ENCODE results near the gene MMP25. TPM values are rescaled to one million over a fixed set of nuclear protein-coding genes. Genes with fewer than 3 reads are reported as not detected.

The MMP25 gene
- total RNA-seq, 1 experiment from 2014 or later, result 0.67 TPM

GRCh38 chr16:3106205-3106928 is 60.0 kb downstream of the MMP25 start:
- DNase-seq (ENCODE audit: low read depth, low spot score), result no peak
- no TSS peak for BruUV-seq (replicated peaks)
- ChIA-PET POLR2A (interaction anchor here (0.5 to 0.6 kb wide), 3 partner anchors 63 to 984 kb away, joined by 5 to 11 read pairs (median 7); no protein-coding TSS in a partner anchor), CTCF (no interaction called here)
- Histone ChIP-seq H3K9me3 (ENCODE audit: control insufficient read depth, insufficient read depth, low read depth, low read length) (no peaks in the 10 kb centered on the region), H3K4me1 (ENCODE audit: control insufficient read depth, insufficient read depth, low read length) (peaks cover 7% of the 10 kb centered on the region; the same call in 1 of the 2 replicates), H3K27me3 (ENCODE audit: control insufficient read depth, insufficient read depth, low read length) (no peaks in the 10 kb centered on the region), H3K36me3 (ENCODE audit: control insufficient read depth, insufficient read depth, low read length) (0 out of 2 replicates have a peak, but pooled peaks cover 2% of the 10 kb centered on the region), H3K4me3 (ENCODE audit: low read depth in 2 of 2, low read length in 2 of 2) (peak overlapping the region; percentile 60 to 76), H3K27ac (ENCODE audit: low read length) (peak overlapping the region; percentile 87)
- intact Hi-C loops (cut with micrococcal nuclease; ENCODE audit: unreplicated experiment), result no loop called here
- TF ChIP-seq REST (IDR thresholded peaks at IDR 0.05; ENCODE audit: insufficient read depth in 1 of 2, low read depth in 2 of 2, low read length in 1 of 2) (0 out of 4 replicates have a peak, but pooled peaks of 1 of the 2 experiments have one; percentile 37), TCF7L2 (IDR thresholded peaks at IDR 0.05; ENCODE audit: low read depth, low read length) (no peak), SIN3A (IDR thresholded peaks at IDR 0.05; ENCODE audit: borderline replicate concordance, insufficient read depth, low read depth, low read length) (0 out of 2 replicates have a peak, but pooled peaks have one; percentile 94), POLR2AphosphoS5 (IDR thresholded peaks at IDR 0.05; ENCODE audit: low read depth, low read length) (peak; percentile 87), CTCF (IDR thresholded peaks at IDR 0.05) (no peak)
- in situ Hi-C loops (cut with HindIII; ENCODE audit: low pct_unique_long_range_greater_than_20kb, low sequenced_read_pairs), result no loop called here
- peak; percentile 97 for ATAC-seq

Other genes with a start within 250 kb of the MMP25 start
- not detected for gene PRSS41, start 248.1 kb upstream of the MMP25 start, total RNA-seq (2021; ENCODE audit: unreplicated experiment)
- gene PRSS21, start 229.3 kb upstream of the MMP25 start, total RNA-seq (2021; ENCODE audit: unreplicated experiment), result not detected
- gene ZG16B, start 216.3 kb upstream of the MMP25 start, total RNA-seq (2021; ENCODE audit: unreplicated experiment), result 9.1 TPM
- gene PRSS22, start 188.4 kb upstream of the MMP25 start, total RNA-seq (2021; ENCODE audit: unreplicated experiment), result 23.9 TPM
- 77.3 TPM for gene FLYWCH2, start 163.3 kb upstream of the MMP25 start, total RNA-seq (2021; ENCODE audit: unreplicated experiment)
- 67.9 TPM for gene FLYWCH1, start 134.6 kb upstream of the MMP25 start, total RNA-seq (2021; ENCODE audit: unreplicated experiment)
- 10.8 TPM for gene KREMEN2, start 82.3 kb upstream of the MMP25 start, total RNA-seq (2021; ENCODE audit: unreplicated experiment)
- 51.8 TPM for gene PAQR4, start 77.2 kb upstream of the MMP25 start, total RNA-seq (2021; ENCODE audit: unreplicated experiment)
- 105 TPM for gene PKMYT1, start 66.1 kb upstream of the MMP25 start, total RNA-seq (2021; ENCODE audit: unreplicated experiment)
- gene CLDN9, start 33.6 kb upstream of the MMP25 start, total RNA-seq (2021; ENCODE audit: unreplicated experiment), result 1.6 TPM
- 1.2 TPM for gene CLDN6, start 28.4 kb upstream of the MMP25 start, total RNA-seq (2021; ENCODE audit: unreplicated experiment)
- gene TNFRSF12A, start 26.2 kb upstream of the MMP25 start, total RNA-seq (2021; ENCODE audit: unreplicated experiment), result 156 TPM
- gene HCFC1R1, start 22.6 kb upstream of the MMP25 start, total RNA-seq (2021; ENCODE audit: unreplicated experiment), result 67.3 TPM
- gene THOC6, start 22.5 kb upstream of the MMP25 start, total RNA-seq (2021; ENCODE audit: unreplicated experiment), result 56.7 TPM
- 0.21 TPM for gene BICDL2, start 9.6 kb upstream of the MMP25 start, total RNA-seq (2021; ENCODE audit: unreplicated experiment)
- gene IL32, start 19.1 kb downstream of the MMP25 start, total RNA-seq (2021; ENCODE audit: unreplicated experiment), result 17.1 TPM
- 0.21 TPM for gene ZSCAN10, start 52.7 kb downstream of the MMP25 start, total RNA-seq (2021; ENCODE audit: unreplicated experiment)
- 18.3 TPM for gene ZNF205, start 66.0 kb downstream of the MMP25 start, total RNA-seq (2021; ENCODE audit: unreplicated experiment)
- 12.3 TPM for gene ZNF213, start 88.5 kb downstream of the MMP25 start, total RNA-seq (2021; ENCODE audit: unreplicated experiment)
- gene OR1F1, start 141.6 kb downstream of the MMP25 start, total RNA-seq (2021; ENCODE audit: unreplicated experiment), result 0.26 TPM
- gene ZNF200, start 188.6 kb downstream of the MMP25 start, total RNA-seq (2021; ENCODE audit: unreplicated experiment), result 12.4 TPM
- 0.46 TPM for gene MEFV, start 210.1 kb downstream of the MMP25 start, total RNA-seq (2021; ENCODE audit: unreplicated experiment)
- 53.5 TPM for gene ZNF263, start 236.9 kb downstream of the MMP25 start, total RNA-seq (2021; ENCODE audit: unreplicated experiment)

Data from Panc1 (cell line).